GM23248 (cell line): ENCODE results near the gene AKAP11. TPM values are rescaled to one million over a fixed set of nuclear protein-coding genes. Genes with fewer than 3 reads are reported as not detected.

ENCODE experiments used
- DNase-seq: peaks from one replicate; pipeline ENCODE4 v3.0.0-alpha.2; 2015
- H2AFZ ChIP-seq: fragments of 200-600 bp; sonication (generic); 2 replicates; pipeline ENCODE4 v1.6.1; 2016; ENCODE audit warnings: antibody characterized with exemption
- H3F3A ChIP-seq: fragments of 200-600 bp; sonication (generic); 2 replicates; pipeline ENCODE4 v1.6.1; 2016; ENCODE audit warnings: mild to moderate bottlenecking, antibody characterized with exemption, mixed run types; ENCODE audit not compliant: insufficient read depth
- H3K27ac ChIP-seq: fragments of 200-600 bp; sonication (generic); 2 replicates; pipeline ENCODE4 v1.5.1; 2016; ENCODE audit warnings: mild to moderate bottlenecking
- H3K27me3 ChIP-seq: fragments of 200-600 bp; sonication (generic); replicated peaks from 2 replicates; pipeline ENCODE4 v1.6.1; 2016; ENCODE audit warnings: mild to moderate bottlenecking; ENCODE audit not compliant: insufficient read depth
- H3K36me3 ChIP-seq: fragments of 200-600 bp; sonication (generic); 2 replicates; pipeline ENCODE4 v1.6.1; 2016; ENCODE audit warnings: low read depth, mild to moderate bottlenecking
- H3K4me1 ChIP-seq: fragments of 200-600 bp; sonication (generic); 2 replicates; pipeline ENCODE4 v1.6.1; 2016; ENCODE audit warnings: mild to moderate bottlenecking; ENCODE audit not compliant: insufficient read depth
- H3K4me2 ChIP-seq: fragments of 200-600 bp; sonication (generic); one replicate; pipeline ENCODE4 v1.6.1; 2016; ENCODE audit warnings: mild to moderate bottlenecking; ENCODE audit not compliant: unreplicated experiment
- H3K4me3 ChIP-seq: fragments of 200-600 bp; sonication (generic); 2 replicates; pipeline ENCODE4 v1.5.1; 2016; ENCODE audit warnings: mild to moderate bottlenecking
- H3K79me2 ChIP-seq: fragments of 200-600 bp; sonication (generic); 2 replicates; pipeline ENCODE4 v1.6.1; 2016; ENCODE audit warnings: mild to moderate bottlenecking; ENCODE audit not compliant: insufficient read depth
- H3K9ac ChIP-seq: fragments of 200-600 bp; sonication (generic); 2 replicates; pipeline ENCODE4 v1.6.1; 2016; ENCODE audit warnings: mild to moderate bottlenecking
- H3K9me2 ChIP-seq: fragments of 200-600 bp; sonication (generic); 2 replicates; pipeline ENCODE4 v1.6.1; 2016; ENCODE audit warnings: mixed run types, mild to moderate bottlenecking, moderate library complexity; ENCODE audit not compliant: insufficient read depth
- H3K9me3 ChIP-seq: fragments of 200-600 bp; sonication (generic); one replicate; pipeline ENCODE4 v1.6.1; 2017; ENCODE audit warnings: low read depth
- H4K20me1 ChIP-seq: fragments of 200-600 bp; sonication (generic); 2 replicates; pipeline ENCODE4 v1.6.0; 2016; ENCODE audit not compliant: insufficient read depth
- EZH2 ChIP-seq: fragments of 200-600 bp; sonication (generic); IDR thresholded peaks from 2 replicates; pipeline ENCODE4 v1.6.1; 2018; ENCODE audit warnings: antibody characterized with exemption, mild to moderate bottlenecking; ENCODE audit not compliant: insufficient read depth, poor library complexity, severe bottlenecking
- EZH2phosphoT487 ChIP-seq: fragments of 200-600 bp; sonication (generic); IDR thresholded peaks from 2 replicates; pipeline ENCODE4 v1.6.1; 2018; ENCODE audit warnings: antibody characterized with exemption, moderate library complexity, mild to moderate bottlenecking, low read depth; ENCODE audit not compliant: insufficient read depth
- WGBS, 2 experiments: methylation state at CpG; one replicate each; pipeline ENCODE4 v1.1.6; 2015 to 2017; ENCODE audit warnings: low lambda C conversion rate in 2 of 2, low coverage in 1 of 2; ENCODE audit errors: missing lambda C conversion rate in 2 of 2; 5-methylcytosine and 5-hydroxymethylcytosine counted together
- in situ Hi-C: fragments of 300-500 bp; cut with MboI; formaldehyde crosslinking; loops from 2 replicates; pipeline ENCODE4 v1.15.0; 2020
- polyA plus RNA-seq: library from polyadenylated mRNA; unstranded; fragments of >200 nt; fragmentation: Nextera tagmentation; extraction: Ambion mirVana; gene quantifications from 2 replicates; pipeline ENCODE4 v1.2.1, GENCODE V29; 2016
- total RNA-seq: library from RNA; depleted of rRNA; stranded (reverse); fragments of >200 nt; shearing (Covaris generic); gene quantifications from 2 replicates; pipeline ENCODE4 v1.2.3, GENCODE V29; 2014

The AKAP11 gene
- total and polyA plus RNA-seq, 2 experiments from 2014 or later, result 5.3 to 25.3 TPM

DNA sequence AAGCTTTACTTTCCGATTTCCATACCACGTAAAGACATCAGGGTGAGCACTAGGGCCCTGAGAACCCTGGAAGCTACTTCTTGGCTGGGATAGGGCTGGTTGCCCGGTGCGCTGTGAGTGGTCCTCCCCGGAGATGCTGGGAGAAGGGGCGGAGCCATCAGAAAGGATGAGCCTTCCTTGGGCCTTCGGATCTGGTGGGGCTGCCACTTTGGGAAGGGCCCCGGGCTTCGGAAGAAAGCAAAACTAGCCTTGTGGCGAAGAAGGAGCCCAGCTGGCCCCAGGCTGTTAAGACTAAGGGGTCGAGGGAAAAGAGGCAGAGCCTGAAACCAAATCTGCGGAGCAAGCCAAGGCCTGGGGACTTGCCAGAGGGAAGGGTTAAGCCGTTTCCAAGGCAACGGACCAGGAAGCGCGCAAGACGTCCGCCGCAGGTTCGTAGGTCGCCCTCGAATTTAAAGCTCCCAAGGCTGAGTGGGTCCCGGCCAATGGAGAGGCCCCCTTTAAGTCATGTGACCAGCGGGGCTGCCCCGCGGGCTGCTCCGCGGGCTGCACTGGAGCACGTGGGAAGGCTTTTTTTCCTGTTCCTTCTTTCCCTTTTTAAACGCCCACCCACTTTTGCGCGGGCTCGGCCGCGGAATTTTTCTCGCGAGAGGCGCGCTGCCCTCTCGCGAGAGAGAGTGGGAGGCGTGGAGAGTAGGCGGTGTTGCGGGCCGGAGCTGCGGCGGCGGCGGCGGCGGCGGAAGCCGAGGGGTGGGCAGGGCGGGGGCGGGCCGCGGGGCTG lies 426 bp upstream of the AKAP11 start:
- in situ Hi-C loops, result no loop called here
- peaks cover 29% of the 10 kb centered on the region for H3K4me1 ChIP-seq
- peak overlapping the region; percentile 97 for H2AFZ ChIP-seq
- H3K27me3 ChIP-seq, result no peaks in the 10 kb centered on the region
- peak overlapping the region; percentile 89 for H3K27ac ChIP-seq
- H3K4me2 ChIP-seq, result peak overlapping the region; percentile 85
- peaks cover 44% of the 10 kb centered on the region for H3K79me2 ChIP-seq
- peaks cover 11% of the 10 kb centered on the region for H3F3A ChIP-seq
- TF ChIP-seq EZH2phosphoT487 (no peak), EZH2 (no peak)
- peak overlapping the region; percentile 84 for H3K9ac ChIP-seq
- 0 out of 2 replicates have a peak, but pooled peaks cover 5% of the 10 kb centered on the region for H4K20me1 ChIP-seq
- H3K9me2 ChIP-seq, result no peaks in the 10 kb centered on the region; the same call in 1 of the 2 replicates
- peak overlapping the region; percentile 85 for H3K4me3 ChIP-seq
- peak; percentile 99 for DNase-seq
- no peaks in the 10 kb centered on the region for H3K9me3 ChIP-seq
- WGBS, 2 experiments, result 1 to 2% methylated on average over 39 to 43 of the region's 57 CpGs
- no peaks in the 10 kb centered on the region for H3K36me3 ChIP-seq

DNA sequence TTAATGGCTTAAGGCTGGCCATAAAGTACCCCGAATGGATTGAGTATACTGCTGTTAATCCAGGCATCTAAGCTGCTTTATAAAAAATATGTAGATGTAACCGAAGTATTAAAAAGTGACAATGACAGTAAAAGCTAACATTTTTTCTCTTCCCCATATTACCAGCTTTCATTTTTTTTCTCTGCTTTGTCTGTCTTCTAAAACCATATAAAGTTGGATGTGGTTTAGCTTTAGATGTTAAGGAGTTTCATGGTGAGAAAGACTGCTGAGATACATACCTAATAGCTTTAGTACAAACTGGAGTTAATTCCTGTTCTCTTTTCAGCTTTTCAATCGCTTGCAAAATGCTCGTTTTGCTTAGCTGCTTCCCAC lies 838 bp downstream of the AKAP11 start:
- Histone ChIP-seq H3K4me3 (peak overlapping the region; percentile 85), H3F3A (peaks cover 9% of the 10 kb centered on the region), H3K9ac (peak overlapping the region; percentile 83), H4K20me1 (0 out of 2 replicates have a peak, but pooled peaks cover 5% of the 10 kb centered on the region), H3K9me2 (no peaks in the 10 kb centered on the region; the same call in 1 of the 2 replicates), H3K9me3 (no peaks in the 10 kb centered on the region), H3K4me2 (peak overlapping the region; percentile 89), H3K27ac (peak overlapping the region; percentile 54), H3K4me1 (peaks cover 24% of the 10 kb centered on the region), H2AFZ (peak overlapping the region; percentile 86), H3K36me3 (no peaks in the 10 kb centered on the region), H3K79me2 (peaks cover 57% of the 10 kb centered on the region), H3K27me3 (no peaks in the 10 kb centered on the region)
- in situ Hi-C loops, result no loop called here
- peak; percentile 28 for DNase-seq
- WGBS, 2 experiments, result 1 to 2% methylated on average over 4 of the region's 4 CpGs
- TF ChIP-seq EZH2, result no peak
- TF ChIP-seq EZH2phosphoT487, result no peak

DNA sequence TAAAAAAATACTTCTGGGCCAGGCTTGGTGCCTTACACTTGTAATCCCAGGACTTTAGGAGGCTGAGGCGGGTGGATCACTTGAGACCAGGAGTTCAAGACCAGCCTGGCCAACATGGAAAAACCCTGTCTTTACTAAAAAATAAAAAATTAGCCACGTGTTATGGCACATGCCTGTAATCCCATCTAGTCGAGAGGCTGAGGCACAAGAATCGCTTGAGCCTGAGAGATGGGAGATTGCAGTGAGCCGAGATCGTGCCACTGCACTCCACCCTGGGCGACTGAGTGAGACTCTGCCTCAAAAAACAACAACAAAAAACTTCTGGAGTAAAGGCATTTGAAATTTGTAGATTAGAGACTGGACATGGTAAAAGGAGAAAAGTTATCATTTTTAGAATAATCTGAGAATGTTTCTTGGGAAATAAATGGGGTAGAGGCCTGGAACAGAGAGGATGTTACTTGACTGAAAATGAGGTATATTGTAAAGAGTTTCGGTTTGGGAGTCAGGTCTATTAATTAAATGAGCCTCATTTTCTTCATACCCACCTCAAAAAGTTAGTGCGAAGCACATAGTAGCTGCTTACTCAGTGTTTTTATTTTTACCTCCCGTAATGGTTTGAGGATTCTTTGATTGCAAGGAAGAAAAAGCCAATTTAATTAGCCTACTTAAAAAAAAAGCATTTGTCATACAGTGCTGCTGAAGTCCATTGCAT lies 2.6 kb downstream of the AKAP11 start:
- peak overlapping the region; percentile 89 for H3K4me2 ChIP-seq
- H3K9me2 ChIP-seq, result no peaks in the 10 kb centered on the region; the same call in 1 of the 2 replicates
- H3K9me3 ChIP-seq, result no peaks in the 10 kb centered on the region
- no peak for TF ChIP-seq EZH2phosphoT487
- no peak for TF ChIP-seq EZH2
- peaks cover 9% of the 10 kb centered on the region; the same call in 1 of the 2 replicates for H4K20me1 ChIP-seq
- DNase-seq, result no peak
- peaks cover 9% of the 10 kb centered on the region for H3F3A ChIP-seq
- H3K4me3 ChIP-seq, result peak overlapping the region; percentile 85
- H3K27me3 ChIP-seq, result no peaks in the 10 kb centered on the region
- in situ Hi-C loops, result no loop called here
- H3K27ac ChIP-seq, result 0 out of 2 replicates have a peak overlapping the region, but pooled peaks have one; percentile 13
- WGBS, 2 experiments, result 48 to 49% methylated on average over 10 of the region's 10 CpGs
- H3K9ac ChIP-seq, result peak overlapping the region; percentile 83
- H3K79me2 ChIP-seq, result peaks cover 74% of the 10 kb centered on the region
- H3K4me1 ChIP-seq, result peaks cover 24% of the 10 kb centered on the region
- peak overlapping the region; percentile 25; the same call in 1 of the 2 replicates for H2AFZ ChIP-seq
- H3K36me3 ChIP-seq, result no peaks in the 10 kb centered on the region

DNA sequence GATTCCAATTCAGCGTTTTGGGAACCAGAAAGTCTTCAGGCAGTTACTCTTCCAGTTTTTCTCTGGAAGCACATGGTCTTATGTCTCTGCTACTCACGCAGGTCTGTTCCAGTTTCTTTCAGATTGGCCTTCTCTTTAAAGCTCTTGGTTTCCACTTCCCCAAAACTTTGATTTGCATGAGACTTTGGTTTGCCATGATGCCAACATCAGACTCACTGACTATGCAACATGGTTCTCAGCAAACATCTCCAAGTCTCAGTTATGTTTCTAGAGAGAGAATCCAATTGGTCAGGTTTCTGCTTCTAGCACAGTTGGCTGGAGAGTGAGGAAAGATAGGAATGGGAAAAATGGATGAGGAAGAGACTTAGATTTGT lies 3.1 kb downstream of the AKAP11 start:
- in situ Hi-C loops, result no loop called here
- Histone ChIP-seq H3K4me2 (peak overlapping the region; percentile 89), H3K9me3 (no peaks in the 10 kb centered on the region), H3K9me2 (no peaks in the 10 kb centered on the region; the same call in 1 of the 2 replicates), H3F3A (peaks cover 9% of the 10 kb centered on the region), H3K27ac (0 out of 2 replicates have a peak overlapping the region, but pooled peaks have one; percentile 13), H2AFZ (no peak overlapping the region), H3K79me2 (peaks cover 80% of the 10 kb centered on the region), H3K4me1 (peaks cover 24% of the 10 kb centered on the region), H3K4me3 (peak overlapping the region; percentile 85; the same call in 1 of the 2 replicates), H3K27me3 (no peaks in the 10 kb centered on the region), H3K9ac (peak overlapping the region; percentile 83; the same call in 1 of the 2 replicates), H4K20me1 (peaks cover 9% of the 10 kb centered on the region; the same call in 1 of the 2 replicates), H3K36me3 (no peaks in the 10 kb centered on the region)
- TF ChIP-seq EZH2phosphoT487 (no peak), EZH2 (no peak)
- DNase-seq, result peak; percentile 24
- 9 to 20% methylated on average over 2 of the region's 2 CpGs for WGBS, 2 experiments
